HG03097 (cell line): ENCODE results near the gene GRIN3A.

Experiments
- ATAC-seq: cut with Tn5 transposase; IDR thresholded peaks from one replicate; pipeline ENCODE4 v1.9.1; 2021; ENCODE audit not compliant: unreplicated experiment, low FRiP score

GRIN3A gene

GRCh38 chr9:101533334-101534204, 204.9 kb downstream of the GRIN3A start, which contains the start of gene RNF20:
TSS of gene RNF20 (plus strand) at chr9:101533853. CDS start at chr9:101535424, 1,571 bp downstream.
- ATAC-seq, result peak; percentile 99

- no peak for ATAC-seq
Observed at GRCh38 chr9:101530076-101530711, 208.3 kb downstream of the GRIN3A start.

GRCh38 chr9:101528015-101528414, 210.4 kb downstream of the GRIN3A start:
- no peak for ATAC-seq

GRCh38 chr9:101527066-101527465, 211.4 kb downstream of the GRIN3A start:
- ATAC-seq, result no peak

- ATAC-seq, result no peak
Observed at GRCh38 chr9:101524371-101524770, 214.1 kb downstream of the GRIN3A start.
